Measurements from ENCODE around the gene MYH8. TPM values are rescaled to one million over a fixed set of nuclear protein-coding genes. Genes with fewer than 3 reads are reported as not detected.

The MYH8 gene
- total RNA-seq, 2 experiments from 2014 or later, result not detected

- ChIA-PET CTCF (no interaction called here), POLR2A (no interaction called here)
- TF ChIP-seq CTCF (IDR thresholded peaks at IDR 0.05), result no peak
- Mint-ChIP-seq H3K27ac (no peak overlapping the region), H3K27me3 (no peaks in the 10 kb centered on the region), H3K4me1 (ENCODE audit: low read depth) (no peaks in the 10 kb centered on the region), H3K4me3 (no peak overlapping the region), H3K36me3 (ENCODE audit: low read depth) (no peaks in the 10 kb centered on the region), H3K9me3 (no peaks in the 10 kb centered on the region)
- Histone ChIP-seq H3K4me3 (ENCODE audit: low read length) (no peak overlapping the region), H3K27me3 (ENCODE audit: control insufficient read depth in 1 of 2, insufficient read depth in 2 of 2, low read length in 2 of 2) (no peaks in the 10 kb centered on the region), H3K27ac (ENCODE audit: low read depth in 1 of 2, low read length in 2 of 2) (no peak overlapping the region), H3K9me3 (ENCODE audit: control insufficient read depth in 1 of 2, insufficient read depth in 1 of 2, low read length in 2 of 2) (no peaks in the 10 kb centered on the region), H3K4me1 (ENCODE audit: insufficient read depth, low read length) (no peaks in the 10 kb centered on the region), H3K36me3 (ENCODE audit: insufficient read depth, low read length) (no peaks in the 10 kb centered on the region)
- intact Hi-C loops (cut with DNase I, micrococcal nuclease), result no loop called here
- ATAC-seq (ENCODE audit: poor library complexity), result no peak
- DNase-seq, result no peak
Measured at GRCh38 chr17:10460062-10460461, 38.3 kb upstream of the MYH8 start.

GRCh38 chr17:10458701-10459100, 37.0 kb upstream of the MYH8 start:
- H3K27ac ChIP-seq (ENCODE audit: low read depth in 1 of 2, low read length in 2 of 2), result no peak overlapping the region
- TF ChIP-seq CTCF (IDR thresholded peaks at IDR 0.05), result no peak
- H3K9me3 ChIP-seq (ENCODE audit: control insufficient read depth in 1 of 2, insufficient read depth in 1 of 2, low read length in 2 of 2), result no peaks in the 10 kb centered on the region
- H3K27ac Mint-ChIP-seq, result no peak overlapping the region
- ChIA-PET POLR2A (no interaction called here), CTCF (no interaction called here)
- no peaks in the 10 kb centered on the region for H3K4me1 Mint-ChIP-seq (ENCODE audit: low read depth)
- ATAC-seq (ENCODE audit: poor library complexity), result no peak
- no peak overlapping the region for H3K4me3 ChIP-seq (ENCODE audit: low read length)
- H3K36me3 ChIP-seq (ENCODE audit: insufficient read depth, low read length), result no peaks in the 10 kb centered on the region
- no peaks in the 10 kb centered on the region for H3K9me3 Mint-ChIP-seq
- H3K4me3 Mint-ChIP-seq, result no peak overlapping the region
- H3K27me3 ChIP-seq (ENCODE audit: control insufficient read depth in 1 of 2, insufficient read depth in 2 of 2, low read length in 2 of 2), result no peaks in the 10 kb centered on the region
- intact Hi-C loops (cut with DNase I, micrococcal nuclease), result no loop called here
- H3K27me3 Mint-ChIP-seq, result no peaks in the 10 kb centered on the region
- H3K36me3 Mint-ChIP-seq (ENCODE audit: low read depth), result no peaks in the 10 kb centered on the region
- DNase-seq, result no peak
- no peaks in the 10 kb centered on the region for H3K4me1 ChIP-seq (ENCODE audit: insufficient read depth, low read length)

GRCh38 chr17:10457952-10458351, 36.2 kb upstream of the MYH8 start:
- no peaks in the 10 kb centered on the region for H3K36me3 ChIP-seq (ENCODE audit: insufficient read depth, low read length)
- H3K27me3 Mint-ChIP-seq, result no peaks in the 10 kb centered on the region
- CTCF ChIA-PET, result no interaction called here
- H3K27ac ChIP-seq (ENCODE audit: low read depth in 1 of 2, low read length in 2 of 2), result no peak overlapping the region
- no peak overlapping the region for H3K4me3 ChIP-seq (ENCODE audit: low read length)
- DNase-seq (no peak), ATAC-seq (ENCODE audit: poor library complexity) (no peak)
- H3K4me1 ChIP-seq (ENCODE audit: insufficient read depth, low read length), result no peaks in the 10 kb centered on the region
- no peaks in the 10 kb centered on the region for H3K9me3 ChIP-seq (ENCODE audit: control insufficient read depth in 1 of 2, insufficient read depth in 1 of 2, low read length in 2 of 2)
- no peaks in the 10 kb centered on the region for H3K9me3 Mint-ChIP-seq
- H3K4me1 Mint-ChIP-seq (ENCODE audit: low read depth), result no peaks in the 10 kb centered on the region
- no peaks in the 10 kb centered on the region for H3K27me3 ChIP-seq (ENCODE audit: control insufficient read depth in 1 of 2, insufficient read depth in 2 of 2, low read length in 2 of 2)
- H3K27ac Mint-ChIP-seq, result no peak overlapping the region
- TF ChIP-seq CTCF (IDR thresholded peaks at IDR 0.05), result no peak
- H3K4me3 Mint-ChIP-seq, result no peak overlapping the region
- POLR2A ChIA-PET, result no interaction called here
- intact Hi-C loops (cut with DNase I, micrococcal nuclease), result no loop called here
- no peaks in the 10 kb centered on the region for H3K36me3 Mint-ChIP-seq (ENCODE audit: low read depth)
